SK-N-SH (cell line): Measurements from ENCODE around the gene CCDC127. TPM values are rescaled to one million over a fixed set of nuclear protein-coding genes. Genes with fewer than 3 reads are reported as not detected.

Source experiments
- CTCF ChIA-PET: fragments of 300-600, 350-600 bp; formaldehyde crosslinking; extraction: SDS; loops from one replicate; lab custom pipeline; 2021; lab: Yijun Ruan, JAX
- POLR2A ChIA-PET: fragments of 350-600 bp; sonication (Branson Sonifier 250); formaldehyde crosslinking; extraction: SDS; loops from one replicate; lab custom pipeline; 2020; ENCODE audit warnings: antibody characterized with exemption, inconsistent platforms; lab: Yijun Ruan, JAX
- DNase-seq: peaks from one replicate; pipeline ENCODE4 v3.0.0; 2012
- H2AFZ ChIP-seq: fragments of 200-600 bp; sonication (generic); 2 replicates; pipeline ENCODE4 v1.8.1; 2016; ENCODE audit warnings: antibody characterized with exemption, mild to moderate bottlenecking, low read depth
- H3F3A ChIP-seq: fragments of 200-600 bp; sonication (generic); replicated peaks from 2 replicates; pipeline ENCODE3; 2016; ENCODE audit warnings: antibody characterized with exemption, mild to moderate bottlenecking; ENCODE audit not compliant: insufficient read depth
- H3K27ac ChIP-seq, 2 experiments: fragments of 200-500 bp in 1 of 2; fragments of 200-600 bp in 1 of 2; sonication (Bioruptor generic) in 1 of 2; sonication (generic), shearing (Covaris generic) in 1 of 2; 2 replicates each; pipeline versions ENCODE4 v1.5.1 to v1.6.1; 2014 to 2016; ENCODE audit warnings: low read depth in 2 of 2, inconsistent platforms in 1 of 2, low read length in 1 of 2, mild to moderate bottlenecking in 1 of 2, mixed read lengths in 1 of 2
- H3K27me3 ChIP-seq: fragments of 200-600 bp; sonication (generic), shearing (Covaris generic); 2 replicates; pipeline ENCODE4 v1.6.1; 2016; ENCODE audit warnings: mixed run types; ENCODE audit not compliant: insufficient read depth
- H3K36me3 ChIP-seq, 2 experiments: fragments of 200-500 bp in 1 of 2; fragments of 200-600 bp in 1 of 2; sonication (Bioruptor generic) in 1 of 2; sonication (generic) in 1 of 2; replicated peaks in 1 of 2; 2 replicates each; pipeline versions ENCODE3 to v1.5.1; 2014 to 2016; ENCODE audit warnings: low read length in 1 of 2, mild to moderate bottlenecking in 1 of 2; ENCODE audit not compliant: insufficient read depth in 2 of 2, control insufficient read depth in 1 of 2
- H3K4me1 ChIP-seq, 2 experiments: fragments of 200-500 bp in 1 of 2; fragments of 200-600 bp in 1 of 2; sonication (Bioruptor generic) in 1 of 2; sonication (generic), shearing (Covaris generic) in 1 of 2; 2 replicates each; pipeline versions ENCODE4 v1.5.1 to v1.6.1; 2014 to 2016; ENCODE audit warnings: low read depth in 1 of 2, low read length in 1 of 2, mixed run types in 1 of 2; ENCODE audit not compliant: insufficient read depth in 2 of 2, control insufficient read depth in 1 of 2
- H3K4me2 ChIP-seq: fragments of 200-600 bp; sonication (generic), shearing (Covaris generic); 2 replicates; pipeline ENCODE4 v1.6.1; 2017; ENCODE audit warnings: mixed run types
- H3K4me3 ChIP-seq, 2 experiments: fragments of 200-500 bp in 1 of 2; fragments of 200-600 bp in 1 of 2; sonication (Bioruptor generic) in 1 of 2; sonication (generic), shearing (Covaris generic) in 1 of 2; 2 replicates each; pipeline versions ENCODE4 v1.5.1 to v1.8.1; 2014 to 2016; ENCODE audit warnings: low read depth in 2 of 2, inconsistent platforms in 1 of 2, low read length in 1 of 2, mild to moderate bottlenecking in 1 of 2, mixed read lengths in 1 of 2, moderate library complexity in 1 of 2
- H3K79me2 ChIP-seq: fragments of 200-600 bp; sonication (generic); 2 replicates; pipeline ENCODE4 v1.8.1; 2017; ENCODE audit warnings: mild to moderate bottlenecking; ENCODE audit not compliant: insufficient read depth
- H3K9ac ChIP-seq: fragments of 200-600 bp; sonication (generic); 2 replicates; pipeline ENCODE4 v1.6.1; 2017; ENCODE audit warnings: mixed run types
- H3K9me2 ChIP-seq: fragments of 200-600 bp; sonication (generic); 2 replicates; pipeline ENCODE4 v1.6.1; 2017; ENCODE audit warnings: mixed run types
- H3K9me3 ChIP-seq: fragments of 200-600 bp; sonication (generic); 2 replicates; pipeline ENCODE4 v1.6.1; 2017; ENCODE audit warnings: mixed run types, mild to moderate bottlenecking, moderate library complexity
- H4K20me1 ChIP-seq: fragments of 200-600 bp; sonication (generic); 2 replicates; pipeline ENCODE4 v1.6.1; 2017; ENCODE audit warnings: mild to moderate bottlenecking, mixed run types; ENCODE audit not compliant: insufficient read depth
- CHD2 ChIP-seq: fragments of 150-350 bp; IDR thresholded peaks from 2 replicates; pipeline ENCODE4 v1.6.1; 2018; ENCODE audit warnings: low read length; ENCODE audit not compliant: partially characterized antibody
- CTCF ChIP-seq: fragments of 200-600 bp; sonication (generic); IDR thresholded peaks from 2 replicates; pipeline ENCODE4 v1.6.1; 2017; ENCODE audit warnings: antibody characterized with exemption, mild to moderate bottlenecking, moderate library complexity
- EP300 ChIP-seq, 2 experiments: IDR thresholded peaks; 2 replicates each; pipeline versions ENCODE4 v1.4.0 to v1.6.1; 2012; ENCODE audit warnings: borderline replicate concordance in 1 of 2, low read depth in 1 of 2, low read length in 1 of 2
- EZH2phosphoT487 ChIP-seq: fragments of 200-600 bp; sonication (generic); IDR thresholded peaks from 2 replicates; pipeline ENCODE4 v1.6.1; 2017; ENCODE audit warnings: low read depth, mixed run types, mild to moderate bottlenecking, antibody characterized with exemption, moderate library complexity, borderline replicate concordance
- FOXJ3 ChIP-seq: sonication (generic); formaldehyde crosslinking; IDR thresholded peaks from 2 replicates; pipeline ENCODE4 v1.5.1; 2020; ENCODE audit warnings: mild to moderate bottlenecking, missing genetic modification reagents
- GABPA ChIP-seq: IDR thresholded peaks from 2 replicates; pipeline ENCODE4 v1.4.0; 2012; ENCODE audit warnings: low read depth, mild to moderate bottlenecking
- GATA2 ChIP-seq: sonication (generic); formaldehyde crosslinking; IDR thresholded peaks from 2 replicates; pipeline ENCODE4 v1.5.0; 2020; ENCODE audit warnings: mild to moderate bottlenecking, missing genetic modification reagents
- JUND ChIP-seq: IDR thresholded peaks from 2 replicates; pipeline ENCODE4 v1.4.0; 2012
- MAX ChIP-seq: IDR thresholded peaks from 2 replicates; pipeline ENCODE4 v1.4.0; 2012; ENCODE audit warnings: low read depth
- MEF2A ChIP-seq: IDR thresholded peaks from 2 replicates; pipeline ENCODE4 v1.4.0; 2012; ENCODE audit warnings: low read depth, borderline replicate concordance
- NRF1 ChIP-seq: IDR thresholded peaks from 2 replicates; pipeline ENCODE4 v1.6.1; 2012; ENCODE audit warnings: low read depth, mild to moderate bottlenecking, low read length
- RAD21 ChIP-seq: IDR thresholded peaks from 2 replicates; pipeline ENCODE4 v1.6.1; 2012; ENCODE audit warnings: mild to moderate bottlenecking, low read length
- RCOR1 ChIP-seq: fragments of 150-350 bp; IDR thresholded peaks from 2 replicates; pipeline ENCODE4 v1.6.1; 2017; ENCODE audit warnings: antibody characterized with exemption, low read length
- SIN3A ChIP-seq: IDR thresholded peaks from 2 replicates; pipeline ENCODE4 v1.6.1; 2012; ENCODE audit warnings: low read depth, mild to moderate bottlenecking, low read length, moderate library complexity, borderline replicate concordance
- TCF12 ChIP-seq: IDR thresholded peaks from 2 replicates; pipeline ENCODE4 v1.4.0; 2012
- USF2 ChIP-seq: fragments of 150-350 bp; IDR thresholded peaks from 2 replicates; pipeline ENCODE4 v1.6.1; 2017; ENCODE audit warnings: antibody characterized with exemption, low read length, low read depth, borderline replicate concordance
- ZBTB33 ChIP-seq: IDR thresholded peaks from 2 replicates; pipeline ENCODE4 v1.4.0; 2012; ENCODE audit warnings: low read depth, borderline replicate concordance
- whole genome bisulfite sequencing: methylation state at CpG from one replicate; pipeline ENCODE4 v1.1.6; 2017; ENCODE audit warnings: low lambda C conversion rate; 5-methylcytosine and 5-hydroxymethylcytosine counted together
- polyA plus RNA-seq, 3 experiments: library from polyadenylated mRNA; depleted of rRNA; stranded (reverse); fragments of >200 nt; gene quantifications; 2 replicates each; pipeline ENCODE4 v1.2.3, GENCODE V29; 2012

Gene CCDC127
- polyA plus RNA-seq, 1 of the 3 experiments (the other 2 are of a cell fraction), result 3.9 TPM

- Histone ChIP-seq H3K4me3 (no peak overlapping the region), H3K36me3 (peaks cover 14 to 24% of the 10 kb centered on the region in 2 experiments), H3K9me3 (no peaks in the 10 kb centered on the region), H3K9ac (no peak overlapping the region), H4K20me1 (peaks cover 52% of the 10 kb centered on the region), H3K4me2 (no peak overlapping the region), H3K9me2 (no peaks in the 10 kb centered on the region), H3F3A (peaks cover 5% of the 10 kb centered on the region), H2AFZ (no peak overlapping the region), H3K4me1 (peaks cover 0 to 4% of the 10 kb centered on the region in 2 experiments; a peak in 1 of 4 replicates), H3K27me3 (no peaks in the 10 kb centered on the region), H3K79me2 (peaks cover 46% of the 10 kb centered on the region), H3K27ac (no peak overlapping the region; a peak in 1 of 4 replicates)
- 93% methylated on average over 3 of the region's 6 CpGs for WGBS
- TF ChIP-seq RCOR1, result no peak
- no peak for TF ChIP-seq MAX
- no peak for DNase-seq
- ChIA-PET CTCF (interaction anchor here (1.6 kb wide), 1 partner anchor 15 kb away, joined by 4 read pairs; no protein-coding TSS in a partner anchor), POLR2A (no interaction called here)
Observed at GRCh38 chr5:204001-204400, 14.0 kb downstream of the CCDC127 start.

GRCh38 chr5:203246-203930 is 14.6 kb downstream of the CCDC127 start:
- Histone ChIP-seq H2AFZ (no peak overlapping the region), H4K20me1 (peaks cover 46% of the 10 kb centered on the region), H3F3A (peaks cover 5% of the 10 kb centered on the region), H3K4me1 (peaks cover 0 to 4% of the 10 kb centered on the region in 2 experiments; a peak in 1 of 4 replicates), H3K79me2 (peaks cover 42% of the 10 kb centered on the region), H3K4me2 (no peak overlapping the region), H3K9ac (no peak overlapping the region), H3K36me3 (peaks cover 14 to 27% of the 10 kb centered on the region in 2 experiments), H3K27ac (no peak overlapping the region), H3K9me3 (no peaks in the 10 kb centered on the region), H3K27me3 (no peaks in the 10 kb centered on the region), H3K4me3 (no peak overlapping the region), H3K9me2 (no peaks in the 10 kb centered on the region)
- ChIA-PET CTCF (interaction anchor here (1.6 kb wide), 1 partner anchor 15 kb away, joined by 4 read pairs; no protein-coding TSS in a partner anchor), POLR2A (no interaction called here)
- WGBS, result 93% methylated on average over 22 of the region's 26 CpGs
- DNase-seq, result no peak
- TF ChIP-seq TCF12 (no peak), MAX (no peak), CHD2 (no peak), EZH2phosphoT487 (no peak), NRF1 (no peak), GABPA (no peak), RAD21 (no peak), JUND (no peak), USF2 (no peak), CTCF (no peak), MEF2A (no peak), FOXJ3 (CRISPR knock-in tag) (no peak), SIN3A (no peak), ZBTB33 (no peak), EP300 (IDR thresholded peaks at IDR 0.05; ENCODE audit: borderline replicate concordance in 1 of 2, low read depth in 1 of 2, low read length in 1 of 2) (no peak), GATA2 (no peak)
